SK-N-SH treated with all-trans-retinoic acid at 6 μM for 48 hours (cell line): ENCODE data around the gene DNAJB12.

Source experiments
- ATAC-seq: fragments of 200-7000 bp; cut with Tn5 transposase; 3 replicates; pipeline ENCODE4 v1.9.1; 2020; ENCODE audit warnings: mild to moderate bottlenecking, moderate library complexity
- BACH2 ChIP-seq: fragments of 250-450 bp; sonication (Bioruptor Pico); IDR thresholded peaks from 2 replicates; pipeline ENCODE4 v1.9.0; 2021; ENCODE audit warnings: mild to moderate bottlenecking, borderline replicate concordance
- CREB5 ChIP-seq: fragments of 250-450 bp; sonication (Bioruptor Pico); IDR thresholded peaks from 2 replicates; pipeline ENCODE4 v1.5.1; 2020; ENCODE audit warnings: low read depth, mild to moderate bottlenecking, moderate library complexity
- CSDC2 ChIP-seq: fragments of 250-450 bp; sonication (Bioruptor Pico); IDR thresholded peaks from 2 replicates; pipeline ENCODE4 v1.5.0; 2020; ENCODE audit warnings: mild to moderate bottlenecking, moderate library complexity
- CSRNP3 ChIP-seq: fragments of 250-450 bp; sonication (Bioruptor Pico); IDR thresholded peaks from 2 replicates; pipeline ENCODE4 v1.5.1; 2021; ENCODE audit warnings: mild to moderate bottlenecking, moderate library complexity
- ESRRG ChIP-seq: fragments of 250-450 bp; sonication (Bioruptor Pico); IDR thresholded peaks from 2 replicates; pipeline ENCODE4 v1.6.1; 2021; ENCODE audit warnings: mild to moderate bottlenecking
- GLIS3 ChIP-seq: fragments of 250-450 bp; sonication (Bioruptor Pico); IDR thresholded peaks from 2 replicates; pipeline ENCODE4 v1.5.0; 2020; ENCODE audit warnings: mild to moderate bottlenecking, moderate library complexity
- ISL1 ChIP-seq: fragments of 250-450 bp; sonication (Bioruptor Pico); IDR thresholded peaks from 2 replicates; pipeline ENCODE4 v2.1.2; 2022; ENCODE audit warnings: mild to moderate bottlenecking, moderate library complexity
- OSR1 ChIP-seq: fragments of 250-450 bp; sonication (Bioruptor Pico); IDR thresholded peaks from 2 replicates; pipeline ENCODE4 v1.8.0; 2022; ENCODE audit warnings: moderate library complexity, mild to moderate bottlenecking, inconsistent platforms
- PATZ1 ChIP-seq: fragments of 250-450 bp; sonication (Bioruptor Pico); IDR thresholded peaks from 2 replicates; pipeline ENCODE4 v1.8.0; 2020; ENCODE audit warnings: mild to moderate bottlenecking, moderate library complexity, borderline replicate concordance
- POU6F1 ChIP-seq: fragments of 250-450 bp; sonication (Bioruptor Pico); IDR thresholded peaks from 2 replicates; pipeline ENCODE4 v1.8.0; 2021; ENCODE audit warnings: low read depth, mild to moderate bottlenecking, moderate library complexity, borderline replicate concordance
- PPARA ChIP-seq: fragments of 250-450 bp; sonication (Bioruptor Pico); IDR thresholded peaks from 2 replicates; pipeline ENCODE4 v1.5.0; 2020; ENCODE audit warnings: mild to moderate bottlenecking, borderline replicate concordance
- RARB ChIP-seq: fragments of 250-450 bp; sonication (Bioruptor Pico); IDR thresholded peaks from 2 replicates; pipeline ENCODE4 v1.8.0; 2021; ENCODE audit warnings: mild to moderate bottlenecking, moderate library complexity
- SNAI2 ChIP-seq: fragments of 250-450 bp; sonication (Bioruptor Pico); IDR thresholded peaks from 2 replicates; pipeline ENCODE4 v1.5.0; 2020; ENCODE audit warnings: mild to moderate bottlenecking, moderate library complexity
- TCF4 ChIP-seq: fragments of 250-450 bp; sonication (Bioruptor Pico); IDR thresholded peaks from 2 replicates; pipeline ENCODE4 v1.8.0; 2021; ENCODE audit warnings: mild to moderate bottlenecking, moderate library complexity, borderline replicate concordance
- TOX ChIP-seq: fragments of 250-450 bp; sonication (Bioruptor Pico); IDR thresholded peaks from 2 replicates; pipeline ENCODE4 v1.8.0; 2021; ENCODE audit warnings: mild to moderate bottlenecking, moderate library complexity, borderline replicate concordance
- ZC3H10 ChIP-seq: fragments of 250-450 bp; sonication (Bioruptor Pico); IDR thresholded peaks from 2 replicates; pipeline ENCODE4 v1.5.1; 2021; ENCODE audit warnings: mild to moderate bottlenecking, moderate library complexity
- ZFP3 ChIP-seq: fragments of 250-450 bp; sonication (Bioruptor Pico); IDR thresholded peaks from 2 replicates; pipeline ENCODE4 v1.5.0; 2020; ENCODE audit warnings: mild to moderate bottlenecking, moderate library complexity
- ZFP30 ChIP-seq: fragments of 450-650 bp; formaldehyde crosslinking; IDR thresholded peaks from 2 replicates; pipeline ENCODE4 v1.5.0; 2022; ENCODE audit warnings: mild to moderate bottlenecking, moderate library complexity
- ZNF565 ChIP-seq: fragments of 450-650 bp; formaldehyde crosslinking; conservative IDR thresholded peaks from 2 replicates; pipeline ENCODE4 v1.5.0; 2020; ENCODE audit warnings: low read depth, mild to moderate bottlenecking, moderate library complexity
- ZNF70 ChIP-seq: fragments of 450-650 bp; formaldehyde crosslinking; IDR thresholded peaks from 2 replicates; pipeline ENCODE4 v1.5.0; 2020; ENCODE audit warnings: mild to moderate bottlenecking, moderate library complexity
- ZNF8 ChIP-seq: fragments of 450-650 bp; formaldehyde crosslinking; IDR thresholded peaks from 2 replicates; pipeline ENCODE4 v1.5.0; 2020; ENCODE audit warnings: mild to moderate bottlenecking, moderate library complexity

DNAJB12 gene

GRCh38 chr10:72370201-72370722, 15.5 kb upstream of the DNAJB12 start:
- ATAC-seq: no peak

GRCh38 chr10:72367301-72367960, 12.7 kb upstream of the DNAJB12 start:
- ATAC-seq: no peak
- no peak for TF ChIP-seq ZFP30 (CRISPR knock-in tag)
- no peak for TF ChIP-seq TCF4
- TF ChIP-seq CREB5 (CRISPR knock-in tag): no peak
- no peak for TF ChIP-seq PATZ1
- no peak for TF ChIP-seq POU6F1 (CRISPR knock-in tag)
- TF ChIP-seq ZFP3: no peak
- TF ChIP-seq CSDC2: no peak
- no peak for TF ChIP-seq ZNF565
- no peak for TF ChIP-seq ZNF70 (CRISPR knock-in tag)
- no peak for TF ChIP-seq TOX (CRISPR knock-in tag)
- no peak for TF ChIP-seq BACH2 (CRISPR knock-in tag)

More at GRCh38 chr10:72370201-72370722, 15.5 kb upstream of the DNAJB12 start:
- no peak for TF ChIP-seq CSDC2
- no peak for TF ChIP-seq SNAI2 (CRISPR knock-in tag)
- no peak for TF ChIP-seq ZFP30 (CRISPR knock-in tag)
- TF ChIP-seq PATZ1: no peak
- TF ChIP-seq ISL1 (CRISPR knock-in tag): no peak
- no peak for TF ChIP-seq PPARA (CRISPR knock-in tag)
- no peak for TF ChIP-seq ESRRG
- TF ChIP-seq GLIS3: no peak
- no peak for TF ChIP-seq OSR1 (CRISPR knock-in tag)
- TF ChIP-seq ZNF8 (CRISPR knock-in tag): no peak
- no peak for TF ChIP-seq ZFP3
- no peak for TF ChIP-seq ZNF565
- TF ChIP-seq CSRNP3: no peak

- ATAC-seq: no peak
- TF ChIP-seq ZC3H10: no peak
- TF ChIP-seq TOX (CRISPR knock-in tag): no peak
- no peak for TF ChIP-seq ZNF70 (CRISPR knock-in tag)
- TF ChIP-seq PPARA (CRISPR knock-in tag): no peak
- no peak for TF ChIP-seq ZNF565
- TF ChIP-seq GLIS3: no peak
- no peak for TF ChIP-seq CSRNP3
- TF ChIP-seq ESRRG: no peak
- TF ChIP-seq BACH2 (CRISPR knock-in tag): no peak
- no peak for TF ChIP-seq TCF4
- TF ChIP-seq CSDC2: no peak
- no peak for TF ChIP-seq RARB (CRISPR knock-in tag)
- TF ChIP-seq ZFP30 (CRISPR knock-in tag): no peak
- no peak for TF ChIP-seq POU6F1 (CRISPR knock-in tag)
- TF ChIP-seq CREB5 (CRISPR knock-in tag): no peak
- TF ChIP-seq OSR1 (CRISPR knock-in tag): no peak
Observed at GRCh38 chr10:72365106-72365895, 10.6 kb upstream of the DNAJB12 start.
